Testis (tissue), 3 donors: ENCODE results near the gene ITGA4. TPM values are rescaled to one million over a fixed set of nuclear protein-coding genes. Genes with fewer than 3 reads are reported as not detected.

ENCODE experiments used
- DNase-seq: peaks from one replicate; pipeline ENCODE4 v3.0.0-alpha.2; 2019
- H3K27ac ChIP-seq, 2 donors: fragments of 200-600 bp; sonication (generic); one replicate each; pipeline ENCODE4 v1.5.1; 2019
- H3K27me3 ChIP-seq: fragments of 200-600 bp; sonication (generic); one replicate; pipeline ENCODE4 v1.5.1; 2019
- H3K36me3 ChIP-seq: fragments of 200-600 bp; sonication (generic); one replicate; pipeline ENCODE4 v1.5.1; 2017; ENCODE audit warnings: low read depth; ENCODE audit errors: missing control alignments
- H3K4me1 ChIP-seq: fragments of 200-600 bp; sonication (generic); one replicate; pipeline ENCODE4 v1.5.1; 2019
- H3K4me3 ChIP-seq, 2 donors: fragments of 200-600 bp; sonication (generic); one replicate each; pipeline ENCODE4 v1.5.1; 2017 to 2019
- H3K9me3 ChIP-seq: fragments of 200-600 bp; sonication (generic); one replicate; pipeline ENCODE4 v1.5.1; 2017
- POLR2A ChIP-seq: fragments of 450-650 bp; IDR thresholded peaks from one replicate; pipeline ENCODE4 v1.6.1; 2017; ENCODE audit warnings: antibody characterized with exemption, mild to moderate bottlenecking, moderate library complexity
- WGBS, 2 donors: methylation state at CpG; one replicate each; pipeline ENCODE4 v1.1.5; 2018; 5-methylcytosine and 5-hydroxymethylcytosine counted together
- intact Hi-C: fragments of 100-400 bp; cut with DNase I; formaldehyde crosslinking; loops from one replicate; pipeline ENCODE4 v1.15.1; 2023; ENCODE audit warnings: low total_unique reads
- polyA plus RNA-seq: library from polyadenylated mRNA; stranded (reverse); fragments of 350-450 nt; fragmentation: Illumina TruSeq; extraction: RNeasy Lipid Tissue Mini Kit (QIAGEN cat#74804); gene quantifications from one replicate; pipeline ENCODE4 v1.2.3, GENCODE V29; 2014; ENCODE audit warnings: low read depth, low replicate concordance; ENCODE audit not compliant: insufficient read depth
- total RNA-seq, 2 donors: library from RNA; depleted of rRNA; stranded (reverse); fragments of >200 nt; gene quantifications; one replicate each; pipeline ENCODE4 v1.2.3, GENCODE V29; 2016
- TF ChIP-seq, protein P1 (sequence below), 3 experiments: fragments of 450-650 bp in 2 of 3; fragments of 200-600 bp in 1 of 3; sonication (generic) in 1 of 3; IDR thresholded peaks; one replicate each; pipeline ENCODE4 v1.5.1; 2016 to 2019; ENCODE audit warnings: antibody characterized with exemption in 3 of 3, mild to moderate bottlenecking in 2 of 3, moderate library complexity in 1 of 3

The ITGA4 gene
- total and polyA plus RNA-seq, 3 donors from 2014 or later = 1.6 to 3.8 (median 1.7) TPM

DNA sequence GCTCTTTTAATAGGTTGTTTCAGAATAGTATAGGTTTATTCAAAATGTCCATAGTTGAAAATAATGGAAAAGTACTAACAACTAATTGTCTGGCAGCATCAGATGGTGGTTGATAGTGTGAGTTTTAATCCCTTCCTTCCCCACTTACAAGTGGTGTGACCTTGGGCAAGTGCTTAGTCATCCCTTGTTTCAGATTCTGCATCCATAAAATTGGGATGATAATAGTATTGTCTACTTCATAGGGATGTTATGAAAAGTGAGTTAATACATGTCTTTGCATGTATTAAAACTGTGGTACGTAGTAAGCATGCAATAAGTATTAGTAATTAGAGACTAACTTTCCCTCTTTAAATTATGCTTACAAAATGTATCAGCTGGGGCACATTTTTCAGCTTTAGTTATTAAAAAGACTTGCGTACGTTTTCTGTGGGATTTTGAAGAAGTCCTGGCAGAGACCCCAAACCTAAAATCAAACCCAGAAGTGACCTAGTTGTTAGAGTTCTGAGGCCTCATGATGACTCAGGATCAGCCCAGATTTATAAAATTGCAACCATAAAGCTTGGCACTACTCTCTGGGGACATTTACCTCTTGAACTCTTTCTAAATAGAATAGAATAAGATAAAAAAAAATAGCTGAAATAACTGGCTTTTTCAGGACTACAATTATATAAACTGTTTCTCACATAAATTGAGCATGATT lies 8.6 kb downstream of the ITGA4 start:
- H3K9me3 ChIP-seq = no peaks in the 10 kb centered on the region
- WGBS, 2 donors = 80 to 86% methylated on average over 3 of the region's 3 CpGs
- H3K4me1 ChIP-seq = no peaks in the 10 kb centered on the region
- H3K27ac ChIP-seq = no peak overlapping the region
- intact Hi-C loops = no loop called here
- TF ChIP-seq, protein P1, sequence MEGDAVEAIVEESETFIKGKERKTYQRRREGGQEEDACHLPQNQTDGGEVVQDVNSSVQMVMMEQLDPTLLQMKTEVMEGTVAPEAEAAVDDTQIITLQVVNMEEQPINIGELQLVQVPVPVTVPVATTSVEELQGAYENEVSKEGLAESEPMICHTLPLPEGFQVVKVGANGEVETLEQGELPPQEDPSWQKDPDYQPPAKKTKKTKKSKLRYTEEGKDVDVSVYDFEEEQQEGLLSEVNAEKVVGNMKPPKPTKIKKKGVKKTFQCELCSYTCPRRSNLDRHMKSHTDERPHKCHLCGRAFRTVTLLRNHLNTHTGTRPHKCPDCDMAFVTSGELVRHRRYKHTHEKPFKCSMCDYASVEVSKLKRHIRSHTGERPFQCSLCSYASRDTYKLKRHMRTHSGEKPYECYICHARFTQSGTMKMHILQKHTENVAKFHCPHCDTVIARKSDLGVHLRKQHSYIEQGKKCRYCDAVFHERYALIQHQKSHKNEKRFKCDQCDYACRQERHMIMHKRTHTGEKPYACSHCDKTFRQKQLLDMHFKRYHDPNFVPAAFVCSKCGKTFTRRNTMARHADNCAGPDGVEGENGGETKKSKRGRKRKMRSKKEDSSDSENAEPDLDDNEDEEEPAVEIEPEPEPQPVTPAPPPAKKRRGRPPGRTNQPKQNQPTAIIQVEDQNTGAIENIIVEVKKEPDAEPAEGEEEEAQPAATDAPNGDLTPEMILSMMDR (IDR thresholded peaks at IDR 0.05) = no peak
- no peak for TF ChIP-seq POLR2A
- no peak for DNase-seq
- H3K4me3 ChIP-seq = no peak overlapping the region
- no peaks in the 10 kb centered on the region for H3K36me3 ChIP-seq
- H3K27me3 ChIP-seq = no peaks in the 10 kb centered on the region

DNA sequence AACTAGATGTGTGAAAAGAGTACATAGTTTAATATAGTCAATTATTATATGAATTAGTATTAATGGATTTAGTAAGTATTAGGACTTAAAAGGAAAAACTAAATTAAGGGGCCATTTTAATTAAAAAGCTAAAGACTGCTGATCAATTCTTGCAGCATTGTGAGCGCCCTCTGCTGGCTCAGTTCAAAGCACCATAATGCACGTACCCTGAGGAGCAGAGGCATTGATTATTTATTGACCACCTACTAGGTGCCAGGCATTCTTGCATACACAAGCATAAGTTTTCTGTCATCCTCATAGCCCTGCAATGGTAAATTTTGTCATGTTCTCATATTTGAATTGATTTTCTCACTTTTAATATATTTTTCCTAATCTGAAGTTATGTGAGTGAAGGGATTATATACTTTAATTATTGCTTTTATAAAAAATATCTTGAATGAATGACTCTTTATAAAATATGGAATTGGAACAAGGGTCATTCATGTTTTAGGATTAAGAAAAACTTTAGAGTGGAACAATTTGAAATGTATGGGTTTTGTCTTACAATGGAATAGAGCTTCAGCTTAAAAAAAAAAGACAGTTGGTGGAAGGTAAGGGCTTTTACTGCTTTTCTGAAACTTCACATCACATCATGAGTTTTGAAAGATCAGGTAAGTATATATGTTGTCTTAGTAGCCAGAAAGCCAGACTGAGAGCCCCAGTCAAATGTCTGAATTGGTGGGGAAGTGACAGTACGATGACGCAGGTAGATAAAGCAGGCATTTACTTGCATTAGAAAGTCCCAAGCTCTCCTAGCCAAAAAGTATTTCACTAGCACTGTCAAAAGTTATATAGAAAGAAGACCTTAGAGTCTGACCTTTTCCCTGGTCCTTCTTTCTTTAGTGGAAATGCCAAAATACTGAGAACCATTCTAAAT lies 9.7 kb downstream of the ITGA4 start:
- TF ChIP-seq POLR2A = no peak
- TF ChIP-seq, protein P1 (IDR thresholded peaks at IDR 0.05) = peak; percentile 38 to 86 (median 50)
- Histone ChIP-seq H3K4me3 (no peak overlapping the region), H3K27ac (no peak overlapping the region), H3K4me1 (no peaks in the 10 kb centered on the region), H3K9me3 (no peaks in the 10 kb centered on the region), H3K36me3 (no peaks in the 10 kb centered on the region), H3K27me3 (no peaks in the 10 kb centered on the region)
- intact Hi-C loops = no loop called here
- DNase-seq = peak; percentile 84
- 62 to 64% methylated on average over 4 of the region's 4 CpGs for WGBS, 2 donors

DNA sequence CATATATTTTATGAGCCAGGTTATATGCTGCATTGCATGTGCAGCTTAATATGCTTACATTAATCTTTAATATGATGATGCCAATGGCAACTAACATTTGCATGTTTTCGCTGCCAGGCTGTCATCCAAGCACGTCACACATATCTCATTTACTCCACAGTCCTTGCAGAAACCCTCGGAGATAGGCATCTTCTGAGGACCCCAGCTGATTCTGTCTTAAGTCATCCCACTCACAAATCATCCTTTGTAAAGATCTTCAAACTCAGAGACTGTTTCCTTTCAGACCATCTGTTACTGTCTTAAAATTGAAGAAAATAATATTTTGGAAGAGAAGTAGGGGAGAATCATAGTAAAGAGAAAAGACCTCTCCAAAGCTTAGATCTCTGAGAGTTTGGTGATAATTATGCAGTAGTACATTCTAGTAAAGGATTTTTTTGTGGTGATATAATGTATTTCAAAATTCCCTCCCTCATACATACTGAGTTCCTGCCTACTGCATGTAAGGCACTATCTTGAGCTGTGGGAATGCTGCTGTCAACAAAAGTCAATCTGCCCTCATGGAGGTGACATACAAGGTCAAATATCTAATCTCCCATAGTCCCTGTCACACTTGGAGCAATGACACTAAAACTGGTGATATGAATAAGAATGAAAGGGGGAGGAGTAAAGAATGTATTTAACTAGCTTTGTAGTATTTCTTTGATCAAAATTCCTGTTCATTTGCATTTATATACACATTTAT lies 11.0 kb downstream of the ITGA4 start:
- Histone ChIP-seq H3K4me1 (no peaks in the 10 kb centered on the region), H3K4me3 (no peak overlapping the region), H3K9me3 (no peaks in the 10 kb centered on the region), H3K27ac (no peak overlapping the region), H3K27me3 (no peaks in the 10 kb centered on the region), H3K36me3 (no peaks in the 10 kb centered on the region)
- no peak for TF ChIP-seq POLR2A
- TF ChIP-seq, protein P1 (IDR thresholded peaks at IDR 0.05) = no peak
- WGBS, 2 donors = 79 to 88% methylated on average over 3 of the region's 3 CpGs
- no peak for DNase-seq
- intact Hi-C loops = no loop called here

DNA sequence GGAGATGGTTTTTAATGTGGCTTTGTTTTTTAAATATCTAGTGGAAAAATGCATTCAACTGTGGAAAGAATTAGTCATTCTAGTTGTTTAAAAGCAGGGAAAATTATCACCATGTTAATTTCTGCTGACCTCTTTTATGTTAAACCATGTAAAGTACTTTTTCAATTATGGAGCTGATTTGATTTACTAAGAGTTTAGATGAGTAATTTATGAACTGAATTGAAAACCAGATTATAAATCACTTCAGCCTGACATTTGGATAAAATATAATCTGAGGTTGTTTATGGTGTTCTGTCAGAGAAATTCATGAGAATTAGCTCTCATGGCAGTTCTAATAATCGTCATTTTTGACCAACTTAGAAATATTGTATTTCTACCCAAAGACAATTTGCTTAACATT lies 11.6 kb downstream of the ITGA4 start:
- intact Hi-C loops = no loop called here
- H3K27me3 ChIP-seq = no peaks in the 10 kb centered on the region
- H3K27ac ChIP-seq = no peak overlapping the region
- no peaks in the 10 kb centered on the region for H3K4me1 ChIP-seq
- no peak for TF ChIP-seq POLR2A
- TF ChIP-seq, protein P1 (IDR thresholded peaks at IDR 0.05) = no peak
- 77 to 90% methylated on average over 1 of the region's 1 CpG for WGBS, 2 donors
- H3K9me3 ChIP-seq = no peaks in the 10 kb centered on the region
- H3K4me3 ChIP-seq = no peak overlapping the region
- no peak for DNase-seq
- no peaks in the 10 kb centered on the region for H3K36me3 ChIP-seq
